Heart right ventricle (tissue), 16 donors: ENCODE data around the gene CCDC183. TPM values are rescaled to one million over a fixed set of nuclear protein-coding genes. Genes with fewer than 3 reads are reported as not detected.
A peak's percentile ranks its signal among the peaks of the same experiment; 100 is the strongest.

Experiments
- ATAC-seq, 8 donors: fragments of 200-7000 bp; cut with Tn5 transposase; one replicate each; pipeline ENCODE4 v1.9.1; 2020; ENCODE audit warnings: mild to moderate bottlenecking in 8 of 8, moderate library complexity in 8 of 8, moderate number of reproducible peaks in 1 of 8
- DNase-seq, 2 donors: peaks; one replicate each; pipeline ENCODE4 v3.0.0-alpha.2; 2020
- H3K27ac ChIP-seq, 10 donors: fragments of 200-600 bp; sonication (generic) in 2 of 10; one replicate each; pipeline versions ENCODE4 v1.5.0 to v1.8.0; 2020 to 2022; ENCODE audit warnings: mild to moderate bottlenecking in 3 of 10
- H3K27me3 ChIP-seq, 7 donors: fragments of 200-600 bp; one replicate each; pipeline ENCODE4 v1.8.0; 2021 to 2022; ENCODE audit warnings: mild to moderate bottlenecking in 2 of 7
- H3K36me3 ChIP-seq, 9 donors: fragments of 200-600 bp; sonication (generic) in 1 of 9; one replicate each; pipeline versions ENCODE4 v1.5.0 to v1.8.0; 2020 to 2022; ENCODE audit warnings: mild to moderate bottlenecking in 2 of 9
- H3K4me1 ChIP-seq, 9 donors: fragments of 200-600 bp; sonication (generic) in 1 of 9; one replicate each; pipeline versions ENCODE4 v1.5.0 to v1.8.0; 2020 to 2022; ENCODE audit warnings: mild to moderate bottlenecking in 4 of 9
- H3K4me3 ChIP-seq, 10 donors: fragments of 200-600 bp; sonication (generic) in 2 of 10; one replicate each; pipeline versions ENCODE4 v1.5.0 to v1.8.0; 2020 to 2022; ENCODE audit warnings: mild to moderate bottlenecking in 7 of 10, moderate library complexity in 2 of 10
- H3K9me3 ChIP-seq, 11 donors: fragments of 200-600 bp in 10 of 11; sonication (generic) in 2 of 11; one replicate each; pipeline versions ENCODE4 v1.5.0 to v1.8.0; 2013 to 2022; ENCODE audit warnings: mild to moderate bottlenecking in 2 of 11, control low read depth in 1 of 11, moderate library complexity in 1 of 11
- CTCF ChIP-seq, 9 donors: fragments of 200-600 bp; sonication (generic) in 2 of 9; IDR thresholded peaks; one replicate each; pipeline versions ENCODE4 v1.5.0 to v1.8.0; 2021 to 2022; ENCODE audit warnings: antibody characterized with exemption in 9 of 9, mild to moderate bottlenecking in 5 of 9, moderate library complexity in 1 of 9
- WGBS, 2 donors: extraction: QIAGEN DNeasy Blood & Tissue Kit; methylation state at CpG; one replicate each; pipeline ENCODE4 v1.1.7; 2013; ENCODE audit warnings: inconsistent platforms in 1 of 2; 5-methylcytosine and 5-hydroxymethylcytosine counted together
- intact Hi-C, 10 donors: fragments of 100-400 bp; cut with DNase I; formaldehyde crosslinking; loops; one replicate each; pipeline versions ENCODE4 v1.11.1 to v1.14.2; 2022
- polyA plus RNA-seq, 2 donors: library from polyadenylated mRNA; stranded (reverse); fragments of 200-250 nt; gene quantifications; one replicate each; pipeline ENCODE4 v1.2.3, GENCODE V29; 2013
- total RNA-seq, 10 donors: library from RNA; stranded (reverse); fragmentation: NEBNext Ultra II Directional in 3 of 10; extraction: Animal tissue kit (Norgen Biotek cat#: 25700) in 3 of 10; gene quantifications; one replicate each; pipeline versions ENCODE4 v1.2.1 to v1.2.4, GENCODE V29; 2021 to 2023
- donor health status: Arrhythmogenic right ventricular cardiomyopathy.
- donor health status: ischemic (EF 13 %, LVEDD 7.1; RV severe dilation, severe dysfunction).
- donor health status: healthy with polysubstance abuse.
- donor health status: DM: no; HTN: yes; CAD: no.
- donor health status: DM: no; HTN: no; CAD: no.
- donor health status: ischemic (EF 25% LVEDD 6.9; RV normal size, moderate dysfunction).
- donor health status: ischemic (EF 25% LVEDD 5.7; RV mildly dilated, moderate dysfunction).
- donor health status: healthy.
- donor health status: DM: yes; HTN: yes; CAD: no.
- donor health status: Ischemic cardiomyopathy.
- donor health status: ischemic (EF 35%, LVEDD 5.7; RV mildly dilated, moderate dysfunction).
- donor health status: nonischemic (EF 11% LVEDD 7.7; RV severe dilation, severe dysfunction).
- donor health status: DM: yes; HTN: yes; CAD: no.
- donor health status: PGD.
- donor health status: ischemic (EF 29% LVEDD 5.4; RV normal size, mild dysfunction).
- donor health status: nonischemic (EF 23%, LVEDD 6.1; RV moderate dilation, normal function).

Gene CCDC183
- total and polyA plus RNA-seq, 12 donors = 0.49 to 9.2 (median 1.1) TPM

GRCh38 chr9:136838314-136839228, 42.4 kb downstream of the CCDC183 start:
- H3K4me1 ChIP-seq = peaks cover 10 to 31% (median 19%) of the 10 kb centered on the region in 9 donors
- no peak overlapping the region for H3K27ac ChIP-seq
- intact Hi-C loops = no loop called here
- H3K36me3 ChIP-seq = peaks cover 0 to 64% (median 11%) of the 10 kb centered on the region in 9 donors
- no peaks in the 10 kb centered on the region for H3K9me3 ChIP-seq
- no peak overlapping the region for H3K4me3 ChIP-seq
- ATAC-seq (no peak), DNase-seq (peak in 1 of 2 donors; percentile 10)
- 85 to 86% methylated on average over 29 of the region's 29 CpGs for WGBS, 2 donors
- TF ChIP-seq CTCF (IDR thresholded peaks at IDR 0.05) = no peak
- peaks cover 0 to 7% (median 6%) of the 10 kb centered on the region in 7 donors for H3K27me3 ChIP-seq

GRCh38 chr9:136839229-136840139, 43.3 kb downstream of the CCDC183 start:
- H3K27ac ChIP-seq = no peak overlapping the region
- H3K4me1 ChIP-seq = peaks cover 17 to 39% (median 27%) of the 10 kb centered on the region in 9 donors
- peak in 1 of 2 donors; percentile 10 for DNase-seq
- H3K9me3 ChIP-seq = no peaks in the 10 kb centered on the region
- intact Hi-C loops = loop anchor here in 5 of 10 donors (5.0 to 10.0 kb wide), 4 partner anchors 32 to 185 kb away; partner anchors contain the start of genes RABL6 (in 2 of the 5), ABCA2 (in 1 of the 5), CCDC183 (in 1 of the 5) and FBXW5 (in 1 of the 5)
- H3K4me3 ChIP-seq = no peak overlapping the region
- ATAC-seq = no peak
- H3K27me3 ChIP-seq = peaks cover 0 to 16% (median 13%) of the 10 kb centered on the region in 7 donors
- TF ChIP-seq CTCF (IDR thresholded peaks at IDR 0.05) = no peak
- peaks cover 0 to 57% (median 11%) of the 10 kb centered on the region in 9 donors for H3K36me3 ChIP-seq
- WGBS, 2 donors = 84 to 87% methylated on average over 36 of the region's 36 CpGs

GRCh38 chr9:136840140-136840876, 44.2 kb downstream of the CCDC183 start:
- Histone ChIP-seq H3K27me3 (peaks cover 0 to 22% (median 18%) of the 10 kb centered on the region in 7 donors), H3K36me3 (peaks cover 0 to 53% (median 11%) of the 10 kb centered on the region in 9 donors), H3K27ac (no peak overlapping the region), H3K4me1 (peaks cover 17 to 39% (median 30%) of the 10 kb centered on the region in 9 donors), H3K4me3 (no peak overlapping the region), H3K9me3 (no peaks in the 10 kb centered on the region)
- 77 to 78% methylated on average over 32 of the region's 32 CpGs for WGBS, 2 donors
- no peak for ATAC-seq
- DNase-seq = no peak
- intact Hi-C loops = loop anchor here in 5 of 10 donors (5.0 to 10.0 kb wide), 4 partner anchors 33 to 184 kb away; partner anchors contain the start of genes RABL6 (in 2 of the 5), ABCA2 (in 1 of the 5), CCDC183 (in 1 of the 5) and FBXW5 (in 1 of the 5)
- TF ChIP-seq CTCF (IDR thresholded peaks at IDR 0.05) = no peak
